NCI-H526 (cell line): ENCODE measurements around the gene IER2.
"Not testable (repeated sequence)": the region's sequence is repeated elsewhere in the genome, so short reads cannot be mapped to it uniquely, and the experiment has no call there.

ENCODE experiments used
- DNase-seq, 2 experiments: peaks; one replicate each; lab custom pipeline; 2025; lab: John Stamatoyannopoulos, UW

IER2 gene

DNA sequence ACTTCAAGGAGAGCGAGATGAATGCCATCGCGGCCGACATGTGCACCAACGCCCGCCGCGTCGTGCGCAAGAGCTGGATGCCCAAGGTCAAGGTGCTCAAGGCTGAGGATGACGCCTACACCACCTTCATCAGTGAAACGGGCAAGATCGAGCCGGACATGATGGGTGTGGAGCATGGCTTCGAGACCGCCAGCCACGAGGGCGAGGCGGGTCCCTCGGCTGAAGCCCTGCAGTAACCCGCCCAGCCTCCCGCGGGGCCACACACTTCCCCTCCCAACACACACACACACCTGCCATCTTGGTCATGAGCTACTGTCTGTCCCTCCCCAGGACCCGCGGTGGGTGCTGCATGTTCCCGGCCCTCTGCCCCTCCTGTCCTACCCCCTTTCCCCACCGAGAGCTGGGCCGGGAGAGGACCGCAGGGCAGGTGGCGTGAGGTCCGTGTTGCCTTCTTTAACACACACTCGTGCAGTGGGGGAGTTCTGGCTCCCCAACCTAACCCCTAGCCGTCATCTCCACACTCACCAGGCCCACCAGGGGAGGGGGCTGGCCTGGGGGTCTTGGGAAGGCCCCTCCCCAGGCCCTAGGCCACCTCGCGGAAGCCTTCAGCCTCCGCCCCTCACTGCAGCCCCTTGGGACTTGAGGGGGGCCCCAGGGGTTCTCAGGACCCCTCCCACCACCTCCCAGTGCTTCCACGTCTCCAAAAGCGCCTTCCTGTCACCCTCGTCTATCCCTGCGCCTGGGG lies 11.9 kb upstream of the IER2 start:
- no peak for DNase-seq

DNA sequence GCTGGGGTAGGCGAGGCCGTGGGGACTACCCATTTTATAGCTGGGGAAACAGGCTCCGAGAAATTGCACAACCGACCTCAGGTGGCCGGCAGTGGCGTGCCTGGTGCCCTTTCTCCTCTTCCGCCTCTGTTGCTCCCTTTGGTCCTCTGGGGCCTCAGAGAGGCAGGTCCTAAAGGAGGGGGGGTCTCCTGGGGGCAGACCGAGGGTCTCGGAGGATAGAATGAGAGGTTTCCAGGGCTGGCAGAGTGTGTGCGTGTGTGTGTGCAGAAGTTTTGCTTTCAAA lies 11.4 kb upstream of the IER2 start:
- no peak for DNase-seq

DNA sequence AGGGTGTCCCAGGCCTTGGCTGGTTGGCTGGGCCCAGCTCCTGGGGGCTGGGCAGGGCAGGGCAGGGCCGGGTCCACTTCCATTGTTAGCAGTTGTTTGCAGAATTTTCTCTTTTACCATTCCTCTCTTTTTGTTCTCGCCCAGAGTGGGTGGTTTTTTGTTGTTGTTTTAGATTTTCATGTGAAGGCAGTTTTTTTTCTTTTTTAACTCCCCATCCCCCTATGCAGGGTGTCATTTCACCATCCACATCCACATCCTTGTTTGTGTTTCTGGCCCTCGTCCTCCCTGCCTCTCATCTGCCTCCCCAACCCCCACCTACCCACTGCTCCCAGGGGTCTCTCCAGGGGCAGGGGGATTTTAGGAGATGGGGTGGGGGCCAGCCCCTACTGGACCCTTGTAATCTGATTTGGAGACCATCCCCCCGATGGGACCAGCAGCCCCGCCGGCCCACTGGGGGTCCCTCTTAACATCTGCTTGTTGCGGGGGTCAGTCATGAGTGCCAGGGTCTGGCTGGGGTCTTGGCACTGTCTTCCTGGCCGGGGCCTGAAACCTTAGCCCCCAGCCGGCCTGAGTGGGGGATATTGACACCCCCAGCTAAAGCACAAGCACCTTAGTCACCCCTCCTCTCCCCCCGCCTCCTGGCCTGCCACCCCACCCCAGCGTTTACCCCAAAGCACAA lies 10.4 kb upstream of the IER2 start:
- DNase-seq = no peak

DNA sequence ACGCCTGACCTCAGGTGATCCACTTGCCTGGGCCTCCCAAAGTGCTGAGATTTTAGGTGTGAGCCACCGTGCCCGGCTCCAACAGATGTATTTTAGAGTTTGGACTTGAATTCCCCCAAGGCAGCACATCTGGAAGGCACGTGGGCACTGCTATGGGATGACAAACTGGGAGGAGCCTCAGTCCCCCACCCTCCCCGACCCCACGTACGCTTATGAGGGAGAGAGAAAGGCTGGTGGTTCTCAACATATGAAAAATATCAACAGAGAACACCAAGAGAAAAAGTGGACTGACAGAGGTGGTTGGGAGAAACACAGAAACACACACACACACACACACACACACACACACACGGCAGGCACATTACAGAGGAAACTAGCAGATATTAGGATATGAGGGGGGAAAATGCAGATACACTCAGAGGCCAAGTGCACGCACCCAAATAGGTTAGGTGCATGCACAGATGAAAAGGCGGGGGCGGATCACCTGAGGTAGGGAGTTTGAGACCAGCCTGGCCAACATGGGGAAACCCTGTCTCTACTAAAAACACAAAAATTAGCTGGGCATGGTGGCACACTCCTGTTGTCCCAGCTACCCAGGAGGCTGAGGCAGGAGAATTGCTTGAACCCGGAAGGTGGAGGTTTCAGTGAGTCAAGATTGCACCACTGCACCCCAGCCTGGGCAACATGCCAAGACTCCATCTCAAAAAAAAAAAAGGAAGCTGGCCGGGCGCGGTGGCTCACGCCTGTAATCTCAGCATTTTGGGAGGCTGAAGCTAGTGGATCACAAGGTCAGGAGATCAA lies 3.2 kb upstream of the IER2 start:
- no peak for DNase-seq

DNA sequence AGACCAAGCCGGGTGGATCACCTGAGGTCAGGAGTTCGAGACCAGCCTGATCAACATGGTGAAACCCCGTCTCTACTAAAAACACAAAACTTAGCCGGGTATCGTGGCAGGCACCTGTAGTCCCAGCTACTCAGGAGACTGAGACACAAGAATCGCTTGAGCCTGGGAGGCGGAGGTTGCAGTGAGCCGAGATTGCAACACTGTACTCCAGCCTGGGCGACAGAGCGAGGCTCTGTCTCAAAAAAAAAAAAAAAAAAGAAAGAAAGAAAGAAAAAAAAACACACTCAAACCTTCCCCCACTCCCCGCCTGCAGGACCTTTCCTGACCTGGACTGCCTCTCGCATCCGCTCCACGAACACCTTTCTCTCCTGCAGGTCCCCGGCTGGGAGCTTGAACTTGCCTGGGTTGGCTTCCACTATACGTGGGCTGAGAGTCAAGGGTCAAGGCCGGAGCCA lies 1.0 kb upstream of the IER2 start:
- not testable (repeated sequence) for DNase-seq

DNA sequence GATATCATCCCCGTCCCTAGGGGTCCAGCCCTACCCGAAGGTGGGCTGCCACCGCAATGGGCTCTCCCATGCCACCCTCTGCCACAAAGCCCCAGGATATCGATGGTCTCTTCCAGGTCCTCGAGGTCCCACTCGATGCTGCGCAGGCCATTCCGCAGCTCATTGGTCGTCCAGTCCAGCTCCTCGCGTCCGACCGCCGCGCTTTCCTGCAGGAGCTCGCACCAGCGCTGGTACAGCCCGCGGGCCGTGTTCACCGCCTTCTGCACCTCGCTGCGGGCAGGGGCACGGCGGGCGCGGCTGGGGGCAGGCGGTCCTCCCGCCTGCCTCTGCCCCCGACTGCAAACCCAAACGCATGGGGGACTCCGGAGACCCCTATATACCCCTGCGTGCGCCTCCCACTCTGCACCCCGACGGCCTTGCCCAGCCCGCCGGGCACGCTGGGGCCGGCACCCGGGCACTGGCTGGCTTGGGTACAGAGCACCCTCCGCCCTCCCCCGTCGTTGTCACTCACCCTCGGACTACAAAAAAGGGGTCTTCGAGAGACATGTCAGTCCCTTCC lies 504 bp upstream of the IER2 start:
- DNase-seq = peak; percentile 13 to 59

DNA sequence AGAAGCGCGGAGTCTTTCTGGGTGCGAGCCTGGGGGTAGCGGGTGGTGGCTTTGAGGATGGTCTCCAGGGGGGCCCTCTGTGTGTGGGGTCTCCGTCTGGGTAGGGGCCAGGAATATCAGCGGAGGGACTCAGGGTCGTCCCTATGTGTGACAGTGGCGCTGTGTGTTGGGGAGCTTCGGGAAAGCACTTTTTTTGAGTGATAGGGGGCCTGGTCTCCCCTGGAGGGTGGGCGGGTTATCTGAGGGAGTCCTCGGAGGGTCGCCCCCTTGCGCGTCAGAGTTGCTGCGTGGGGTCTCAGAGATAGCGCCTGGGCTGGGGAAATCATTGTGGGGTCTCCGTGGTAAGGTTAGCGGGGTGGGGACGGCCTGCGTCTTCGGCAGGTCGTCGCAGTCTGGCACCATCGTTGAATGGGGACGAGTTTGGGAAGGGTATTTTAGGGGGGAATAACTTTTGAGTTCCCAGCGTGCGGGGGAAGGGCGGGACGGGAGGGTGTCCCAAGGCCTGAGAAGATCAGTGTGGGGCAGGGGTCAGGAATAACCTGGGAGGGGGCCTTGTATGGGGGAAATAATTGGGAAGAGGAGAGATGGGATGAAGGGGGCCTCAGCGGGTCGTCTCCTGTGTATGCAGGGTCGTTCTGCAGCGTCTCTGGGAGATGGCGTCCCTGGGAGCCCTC lies 857 bp downstream of the IER2 start:
- DNase-seq = peak in 1 of 2 experiments; percentile 15

DNA sequence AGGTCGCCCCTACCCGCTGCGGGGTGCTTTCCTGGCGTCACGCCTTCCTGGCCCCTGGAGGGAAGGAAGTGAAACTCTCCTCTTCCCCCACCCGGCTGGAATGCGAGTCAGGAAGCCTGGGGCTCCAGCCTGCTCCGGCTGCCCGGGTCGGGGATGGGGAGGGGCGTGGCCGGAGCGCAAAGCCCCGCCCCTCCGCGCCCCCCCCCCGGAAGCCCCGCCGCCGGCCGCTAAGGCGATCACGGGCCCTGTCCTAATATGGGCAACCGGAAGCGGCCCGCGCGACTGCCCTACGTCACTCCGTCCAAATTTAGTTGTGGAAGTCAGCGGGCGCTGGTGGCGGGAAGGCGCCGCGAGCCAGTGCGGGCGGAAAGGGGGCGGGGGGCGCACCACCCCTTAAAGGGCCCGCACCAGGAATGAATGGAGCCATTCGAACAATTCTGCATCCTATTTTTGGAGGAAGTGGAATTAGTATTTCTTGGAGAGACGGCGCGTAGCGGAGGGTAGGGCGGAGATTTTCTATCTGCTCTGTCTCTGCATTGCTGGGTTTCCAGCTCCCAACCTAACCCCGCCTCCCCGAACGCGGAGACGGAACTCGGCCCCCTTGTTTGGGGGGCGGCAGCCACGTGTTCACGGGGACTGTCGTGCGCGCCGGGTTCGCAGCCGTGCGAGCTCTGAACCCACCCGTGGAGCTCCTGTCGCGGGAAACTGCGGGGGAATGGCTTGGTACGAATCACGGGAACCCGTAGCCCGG lies 1.6 kb downstream of the IER2 start:
- peak; percentile 84 to 94 for DNase-seq

DNA sequence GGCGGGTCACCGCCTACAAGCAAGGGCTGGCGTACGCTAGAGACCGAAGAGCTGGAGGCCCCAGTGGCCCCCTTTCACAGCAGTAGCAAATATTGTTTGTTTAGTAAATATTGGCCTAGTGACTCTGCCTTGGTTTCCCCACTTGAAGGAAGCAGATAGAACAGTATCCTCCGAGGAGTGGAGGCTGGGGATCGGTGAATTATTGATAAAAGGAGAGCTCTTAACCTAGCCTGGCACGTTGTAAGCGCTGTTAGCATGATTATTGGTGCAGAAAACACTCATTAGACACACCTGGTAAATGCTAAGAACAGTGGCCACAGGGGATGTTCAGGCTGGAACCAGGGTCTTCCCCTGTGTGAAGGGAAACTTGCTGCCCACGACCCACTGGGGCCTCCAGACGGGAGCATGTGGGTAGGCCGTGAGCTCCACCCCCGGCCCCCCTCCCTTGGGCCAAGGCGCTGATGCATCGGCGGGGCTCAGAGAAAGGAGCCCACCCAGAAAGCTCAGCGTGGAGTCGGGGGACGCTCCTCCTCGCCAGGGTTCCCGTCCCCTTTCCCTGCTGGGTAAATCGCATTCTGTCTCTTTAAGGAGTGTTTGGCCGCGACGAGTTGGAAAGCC lies 2.3 kb downstream of the IER2 start:
- DNase-seq = no peak

DNA sequence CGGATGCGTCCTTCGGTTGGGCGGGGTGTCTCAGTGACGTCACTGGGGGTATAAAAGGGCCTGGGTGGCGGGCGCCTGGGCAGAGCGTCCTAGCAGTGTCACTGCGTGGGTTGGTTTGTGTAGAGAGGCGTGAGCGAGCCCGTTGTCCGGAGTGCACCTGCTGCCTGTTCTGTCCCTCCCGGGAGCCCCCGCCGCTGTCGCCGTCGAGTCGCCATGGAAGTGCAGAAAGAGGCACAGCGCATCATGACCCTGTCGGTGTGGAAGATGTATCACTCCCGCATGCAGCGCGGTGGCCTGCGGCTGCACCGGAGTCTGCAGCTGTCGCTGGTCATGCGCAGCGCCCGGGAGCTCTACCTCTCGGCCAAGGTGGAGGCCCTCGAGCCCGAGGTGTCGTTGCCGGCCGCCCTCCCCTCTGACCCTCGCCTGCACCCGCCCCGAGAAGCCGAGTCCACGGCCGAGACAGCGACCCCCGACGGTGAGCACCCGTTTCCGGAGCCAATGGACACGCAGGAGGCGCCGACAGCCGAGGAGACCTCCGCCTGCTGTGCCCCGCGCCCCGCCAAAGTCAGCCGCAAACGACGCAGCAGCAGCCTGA lies 2.9 kb downstream of the IER2 start:
- DNase-seq = peak; percentile 73 to 94

DNA sequence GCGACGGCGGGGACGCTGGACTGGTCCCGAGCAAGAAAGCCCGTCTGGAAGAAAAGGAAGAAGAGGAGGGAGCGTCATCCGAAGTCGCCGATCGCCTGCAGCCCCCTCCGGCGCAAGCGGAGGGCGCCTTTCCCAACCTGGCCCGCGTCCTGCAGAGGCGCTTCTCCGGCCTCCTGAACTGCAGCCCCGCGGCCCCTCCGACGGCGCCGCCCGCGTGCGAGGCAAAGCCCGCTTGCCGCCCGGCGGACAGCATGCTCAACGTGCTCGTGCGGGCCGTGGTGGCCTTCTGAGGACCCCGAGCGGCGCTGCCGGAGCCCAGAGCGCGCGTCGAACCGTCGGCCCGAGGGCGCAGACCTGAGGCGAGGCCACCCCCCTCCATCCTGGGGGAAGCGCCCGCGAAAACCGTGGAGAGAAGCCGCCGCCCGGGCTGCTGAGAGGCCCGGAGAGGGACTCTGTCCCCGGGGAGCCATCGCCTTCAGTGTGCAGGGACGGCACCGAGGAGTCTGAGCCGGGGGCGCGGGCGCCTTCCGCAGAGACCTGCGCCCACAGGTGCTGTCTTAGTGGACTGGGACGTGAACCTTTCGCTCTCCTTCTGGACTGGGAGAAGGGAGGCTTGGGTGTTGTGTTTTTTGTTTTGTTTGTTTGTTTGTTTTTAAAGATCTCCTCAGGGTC lies 3.5 kb downstream of the IER2 start:
- peak in 1 of 2 experiments; percentile 46 for DNase-seq

DNA sequence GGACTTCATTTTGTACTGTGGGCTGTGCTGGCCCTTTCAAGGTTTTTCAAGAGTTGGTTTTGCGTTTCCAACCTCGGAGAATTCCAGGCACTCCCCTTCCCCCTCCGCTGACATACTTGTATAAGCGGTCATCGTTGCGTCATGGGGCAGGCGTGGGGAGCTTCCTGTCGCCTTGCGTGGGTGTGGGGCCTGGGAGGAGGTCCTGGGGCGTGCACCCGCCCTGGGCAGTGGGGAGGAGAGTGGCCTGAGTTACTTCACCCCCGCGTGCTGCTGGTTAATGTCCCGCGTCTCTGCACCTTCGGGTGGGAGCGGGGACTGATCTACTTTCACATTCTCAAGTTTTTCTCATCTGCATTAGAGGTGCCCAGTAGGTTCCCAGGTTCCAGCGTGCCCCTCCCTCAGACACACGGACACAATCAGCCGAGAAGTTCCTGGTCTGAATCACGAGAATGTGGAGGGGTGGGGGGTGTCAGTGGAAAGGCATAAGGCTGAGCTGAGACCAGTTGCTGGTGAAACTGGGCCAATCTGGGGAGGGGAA lies 4.1 kb downstream of the IER2 start:
- peak; percentile 52 to 61 for DNase-seq

DNA sequence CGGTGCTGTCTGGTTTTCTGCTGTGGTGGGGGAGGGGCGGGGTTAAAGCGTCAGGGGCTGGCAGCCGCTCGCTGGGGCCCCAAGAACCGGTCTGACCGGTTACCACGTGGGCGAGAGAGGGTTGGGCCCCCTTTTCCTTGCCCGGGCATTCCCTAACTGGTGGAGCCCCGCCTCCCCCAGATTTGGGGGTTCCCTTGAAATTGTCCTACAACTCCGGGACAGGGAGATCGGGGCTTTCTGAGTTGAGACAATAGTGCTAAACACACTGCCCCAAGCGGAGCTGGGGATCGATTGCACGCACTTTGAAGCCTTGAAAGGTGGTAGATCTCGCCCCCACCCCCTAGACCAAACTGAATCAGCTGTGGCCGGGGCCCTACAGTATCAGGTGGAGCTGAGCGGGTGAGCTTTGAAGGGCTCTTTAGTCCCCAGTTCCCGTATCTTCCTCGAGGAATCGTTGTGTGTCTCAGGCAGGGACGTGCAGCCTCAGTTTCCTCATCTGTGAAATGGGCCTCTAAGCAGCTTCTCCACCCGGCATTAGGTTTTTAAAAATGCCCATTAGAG lies 4.8 kb downstream of the IER2 start:
- peak; percentile 70 to 92 for DNase-seq

DNA sequence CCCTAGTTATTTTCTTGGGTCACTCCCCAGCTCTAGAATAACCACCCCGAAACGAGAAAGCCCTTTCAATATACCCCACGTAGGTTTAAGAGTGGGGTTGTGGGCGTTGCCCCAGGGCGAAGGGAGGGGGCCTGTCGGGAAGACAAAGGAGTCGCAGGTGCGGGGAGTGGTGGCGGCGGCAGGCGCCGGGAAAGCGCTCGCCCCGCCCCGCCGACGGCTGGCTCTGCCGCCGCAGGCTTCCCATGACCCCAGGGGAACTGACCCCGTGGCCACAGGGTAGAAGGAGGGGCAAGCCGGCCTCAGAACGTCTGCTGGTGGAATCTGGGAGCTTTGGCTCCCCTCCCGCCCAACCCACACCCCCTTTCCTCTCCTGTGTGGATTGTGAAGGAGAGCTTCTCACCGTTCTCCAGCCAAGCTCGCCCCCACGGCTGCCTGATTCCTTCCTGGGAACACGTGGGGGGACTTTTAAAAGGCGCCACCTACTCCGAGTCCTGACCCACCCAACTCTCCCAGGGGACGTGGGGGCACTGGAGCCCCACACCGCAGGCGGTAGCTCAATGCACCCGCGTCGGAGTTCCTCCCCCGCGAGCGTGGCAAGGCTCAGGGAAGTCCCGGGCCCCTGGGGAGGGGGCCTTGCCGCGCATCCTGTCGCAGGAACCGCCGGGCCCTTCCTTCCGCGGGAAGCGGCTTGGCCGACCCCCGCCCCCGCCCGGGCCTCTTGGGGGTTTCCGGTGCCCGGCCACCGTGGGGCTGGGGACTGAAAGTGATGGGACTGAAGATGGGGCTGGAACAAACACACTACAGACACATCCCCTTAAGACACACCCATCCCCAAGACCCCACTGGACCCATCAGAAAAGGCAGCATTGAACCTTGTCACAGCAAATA lies 5.5 kb downstream of the IER2 start:
- peak; percentile 56 to 86 for DNase-seq

DNA sequence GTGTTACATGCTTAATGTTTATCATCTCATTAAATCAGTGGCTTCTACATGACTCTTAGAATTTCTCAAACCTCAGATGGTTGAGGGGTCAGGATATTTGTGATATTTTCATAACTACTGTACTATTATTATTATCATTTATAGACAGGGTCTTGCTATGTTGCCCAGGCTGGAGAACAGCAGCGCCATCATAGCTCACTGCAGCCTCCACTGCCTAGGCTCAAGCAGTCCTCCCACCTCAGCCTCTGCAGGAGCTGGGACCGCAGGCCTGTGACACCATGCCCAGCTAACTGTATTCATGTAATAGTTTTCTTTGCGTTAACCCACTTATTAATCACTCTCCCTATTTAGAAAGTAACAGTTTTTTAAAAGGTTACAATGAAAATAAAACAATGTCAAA lies 9.5 kb downstream of the IER2 start:
- DNase-seq = no peak

DNA sequence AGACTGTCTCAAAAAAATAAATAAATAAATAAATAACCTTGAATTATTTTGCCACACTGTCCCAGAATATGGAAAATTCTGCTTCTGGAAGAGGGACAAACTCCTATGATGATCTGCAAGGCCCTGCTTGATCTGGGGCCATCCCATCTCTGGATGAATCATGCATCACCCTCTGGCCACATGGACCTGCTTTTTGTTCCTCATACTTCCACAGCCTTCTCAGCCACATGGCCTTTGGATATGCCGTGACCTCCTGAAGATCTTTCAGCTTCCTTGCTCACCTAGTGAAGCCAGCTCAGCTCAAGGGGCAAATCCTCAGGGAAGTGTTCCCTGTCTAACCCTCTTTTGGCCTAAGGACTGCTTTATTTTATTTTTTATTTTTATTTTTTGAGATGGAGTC lies 10.3 kb downstream of the IER2 start:
- no peak for DNase-seq

DNA sequence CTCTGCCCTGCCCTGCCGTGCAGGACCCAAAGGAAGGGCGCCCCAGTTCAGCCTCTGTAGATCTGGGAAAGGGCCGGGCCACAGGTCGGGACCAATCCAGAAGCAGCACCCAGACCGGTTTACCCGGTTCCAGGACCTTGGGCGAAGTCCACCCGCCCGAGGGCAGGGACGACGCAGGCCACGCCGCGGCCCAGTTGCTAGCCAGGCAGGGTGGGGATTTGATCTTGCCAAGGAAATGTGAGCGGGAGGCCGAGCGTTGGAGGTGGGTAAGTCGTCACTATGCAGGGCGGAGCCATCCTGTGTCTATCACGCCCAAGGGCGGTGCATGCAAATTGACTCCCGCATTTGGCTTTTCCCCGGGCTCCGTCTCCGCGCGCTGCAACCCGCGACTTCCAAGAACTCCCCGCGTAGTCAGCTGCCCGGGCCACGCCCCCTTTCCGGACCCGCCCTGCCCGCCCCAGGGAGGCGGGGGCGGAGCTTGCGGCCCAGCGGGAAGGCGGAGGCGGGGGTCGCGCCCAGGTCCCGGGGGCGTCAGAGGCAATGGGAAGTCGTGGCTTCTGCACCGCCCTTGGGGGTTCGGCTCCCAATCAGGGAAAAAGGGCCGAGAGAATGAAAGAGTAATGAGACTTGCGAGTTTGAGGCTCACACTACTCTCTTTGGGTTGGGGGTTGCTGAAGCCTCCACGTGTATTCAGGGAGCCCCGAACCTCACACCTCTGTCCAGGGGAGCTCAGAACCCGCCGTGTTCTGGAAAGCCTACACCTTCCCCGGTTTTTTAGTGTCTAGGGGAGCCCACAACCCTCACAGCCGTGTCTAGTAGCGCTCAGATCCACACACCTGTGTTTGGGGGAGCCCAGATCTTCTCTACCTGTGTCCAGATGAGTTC lies 12.8 kb downstream of the IER2 start:
- DNase-seq = peak; percentile 94 to 96
